Measurements from ENCODE around the gene R3HDM2.
A peak's percentile ranks its signal among the peaks of the same experiment; 100 is the strongest.

The R3HDM2 gene

GRCh38 chr12:57224973-57225679 lies 205.7 kb downstream of the R3HDM2 start:
- DNase-seq, result peak; percentile 43

DNA sequence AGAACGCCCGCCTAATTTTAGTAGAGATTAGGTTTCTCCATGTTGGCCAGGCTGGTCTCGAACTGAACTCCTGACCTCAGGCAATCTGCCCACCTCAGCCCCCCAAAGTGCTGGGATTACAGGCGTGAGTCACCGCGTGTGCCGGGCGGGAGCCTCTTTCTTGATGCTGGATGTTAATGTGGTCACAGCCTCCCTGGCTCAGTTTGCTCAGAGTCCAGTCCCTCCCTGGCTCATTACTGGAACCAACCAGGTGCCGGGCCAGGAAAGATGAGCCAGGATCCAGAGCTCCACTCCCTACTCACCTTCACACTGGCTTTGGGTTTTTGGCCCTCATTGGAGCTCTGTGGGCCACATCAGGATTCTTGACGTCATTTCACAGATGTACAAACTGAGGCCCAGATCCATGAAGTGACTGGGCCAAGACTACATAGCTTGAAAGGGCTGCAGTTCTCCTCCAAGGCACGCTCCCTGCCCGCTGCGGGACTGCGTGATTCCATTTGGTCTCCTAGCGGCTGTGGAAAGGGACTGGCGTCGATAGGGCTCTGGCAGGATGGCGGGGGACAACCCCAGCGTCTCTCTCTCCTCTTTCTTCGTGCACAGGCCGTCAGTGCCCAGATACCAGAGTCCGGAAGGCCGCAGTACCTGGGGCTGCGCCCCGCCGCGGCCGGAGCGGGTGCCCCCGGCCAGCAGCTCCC lies 206.4 kb downstream of the R3HDM2 start:
- DNase-seq, result no peak

- DNase-seq, result no peak
Measured at GRCh38 chr12:57223191-57224165, 207.4 kb downstream of the R3HDM2 start.

DNA sequence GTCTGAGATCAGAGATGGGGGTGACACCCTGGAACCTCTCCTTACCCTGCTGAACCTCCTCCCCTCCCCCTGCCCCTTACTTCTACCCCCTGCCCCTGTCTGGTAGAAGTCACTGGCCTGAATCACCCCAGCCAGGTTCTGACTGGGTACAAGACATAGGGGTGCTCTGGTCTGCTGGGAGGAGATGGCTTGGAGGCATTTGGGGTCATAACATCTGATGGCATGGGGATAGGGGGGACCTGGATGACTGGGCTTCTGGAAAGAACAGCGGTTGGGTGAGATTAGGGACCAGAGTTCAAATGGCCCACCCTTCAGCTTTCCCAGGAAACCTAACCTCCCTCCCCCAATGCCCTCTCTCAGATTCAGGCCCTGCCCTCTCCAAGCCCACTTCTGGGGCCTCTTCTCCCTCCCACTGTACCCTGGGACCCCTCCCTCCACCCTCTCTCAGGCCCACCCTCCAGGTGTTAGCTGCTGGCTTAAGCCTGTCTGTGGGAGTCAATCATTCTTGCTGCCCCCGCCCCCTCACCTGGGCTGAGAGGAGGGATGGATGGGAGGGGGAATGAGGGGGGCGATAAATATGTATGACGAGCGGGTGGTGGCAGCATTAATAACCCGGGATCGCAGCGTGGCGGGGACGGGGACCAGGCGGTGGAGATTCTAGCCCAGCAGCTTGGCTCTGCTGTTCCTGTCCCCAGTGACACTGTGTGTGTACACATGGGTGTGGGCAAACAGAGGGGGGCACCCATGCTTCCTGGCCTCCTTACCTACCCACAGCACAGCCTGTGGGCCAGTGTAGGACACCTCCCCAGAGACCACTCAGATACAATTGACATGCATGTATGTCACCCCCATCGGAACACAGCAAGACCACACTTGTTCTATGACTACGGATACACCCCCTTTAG lies 208.3 kb downstream of the R3HDM2 start:
- no peak for DNase-seq

DNA sequence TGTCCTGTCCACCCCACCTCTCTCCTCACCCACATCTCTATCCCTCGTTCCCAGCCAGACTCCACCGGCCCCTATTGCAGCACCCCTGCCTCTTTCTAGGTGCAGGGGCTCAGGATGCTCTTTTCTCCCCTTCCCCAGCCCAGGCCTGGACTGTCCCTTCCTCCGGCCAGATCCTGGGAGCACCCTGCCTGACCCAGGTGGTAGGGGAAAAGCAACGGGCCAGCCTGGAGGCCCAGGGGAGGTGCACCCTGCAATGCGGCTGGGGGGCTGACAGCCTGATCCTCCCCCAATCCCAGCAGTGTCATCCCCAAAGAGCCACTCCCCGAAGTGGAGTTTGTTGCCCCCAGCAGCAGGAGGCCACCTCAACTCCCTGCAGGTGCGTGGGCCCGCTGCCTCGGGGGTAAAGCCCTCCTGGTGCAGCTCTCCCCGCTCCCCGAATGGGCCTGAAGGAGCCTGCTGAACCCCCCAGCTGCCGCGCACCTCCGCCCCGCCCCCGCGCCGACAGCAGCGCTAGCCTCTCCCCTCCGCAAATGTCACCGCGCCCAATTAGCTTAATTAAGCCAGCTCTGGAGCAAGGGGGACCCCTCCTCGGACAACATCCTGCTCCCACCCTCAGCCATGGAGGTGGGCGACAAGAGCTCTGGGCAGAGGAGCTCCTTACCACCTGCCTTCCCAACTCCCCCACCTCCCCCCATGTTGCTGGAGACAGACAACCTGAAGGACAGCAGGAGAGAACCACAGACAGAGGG lies 209.5 kb downstream of the R3HDM2 start:
- no peak for DNase-seq

- DNase-seq, result no peak
Measured at GRCh38 chr12:57220770-57221168, 210.1 kb downstream of the R3HDM2 start.

DNA sequence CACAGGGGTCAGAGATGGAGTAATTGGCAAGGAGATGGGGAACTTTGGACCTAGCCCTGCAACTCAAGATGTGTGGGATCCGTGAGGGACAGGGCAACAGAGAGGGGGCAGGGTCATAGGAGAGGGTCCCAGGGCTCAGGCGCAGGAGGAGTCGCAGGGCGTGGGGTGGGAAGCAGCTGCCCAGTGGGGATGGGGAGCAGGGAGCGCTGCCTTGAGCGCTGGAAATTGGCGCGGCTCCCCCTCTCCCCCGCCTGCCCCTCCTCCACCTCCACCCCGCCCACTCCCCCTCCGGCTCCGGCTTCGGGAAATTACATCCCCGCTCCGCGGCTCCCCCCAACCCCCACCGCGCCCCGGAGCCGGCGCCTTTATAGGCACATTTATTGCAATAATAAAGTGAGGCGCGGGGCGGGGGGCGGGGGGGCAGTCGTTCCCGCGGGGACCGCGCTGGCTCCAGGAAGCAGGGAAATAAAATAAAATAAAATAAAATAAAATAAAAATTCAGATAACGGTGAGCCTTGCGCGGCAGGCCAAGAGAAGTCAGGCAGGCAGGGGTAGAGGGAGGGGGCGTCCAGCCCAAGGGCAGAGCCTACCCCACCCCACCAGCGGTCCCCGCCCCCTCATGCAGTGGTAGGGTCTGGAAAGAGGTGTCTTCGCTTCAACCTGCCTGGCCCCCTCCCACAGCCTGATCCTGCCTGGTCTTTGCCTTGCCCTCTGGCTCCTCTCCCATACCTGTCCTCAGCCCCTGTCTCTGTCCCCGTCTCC lies 210.7 kb downstream of the R3HDM2 start:
- no peak for DNase-seq

DNA sequence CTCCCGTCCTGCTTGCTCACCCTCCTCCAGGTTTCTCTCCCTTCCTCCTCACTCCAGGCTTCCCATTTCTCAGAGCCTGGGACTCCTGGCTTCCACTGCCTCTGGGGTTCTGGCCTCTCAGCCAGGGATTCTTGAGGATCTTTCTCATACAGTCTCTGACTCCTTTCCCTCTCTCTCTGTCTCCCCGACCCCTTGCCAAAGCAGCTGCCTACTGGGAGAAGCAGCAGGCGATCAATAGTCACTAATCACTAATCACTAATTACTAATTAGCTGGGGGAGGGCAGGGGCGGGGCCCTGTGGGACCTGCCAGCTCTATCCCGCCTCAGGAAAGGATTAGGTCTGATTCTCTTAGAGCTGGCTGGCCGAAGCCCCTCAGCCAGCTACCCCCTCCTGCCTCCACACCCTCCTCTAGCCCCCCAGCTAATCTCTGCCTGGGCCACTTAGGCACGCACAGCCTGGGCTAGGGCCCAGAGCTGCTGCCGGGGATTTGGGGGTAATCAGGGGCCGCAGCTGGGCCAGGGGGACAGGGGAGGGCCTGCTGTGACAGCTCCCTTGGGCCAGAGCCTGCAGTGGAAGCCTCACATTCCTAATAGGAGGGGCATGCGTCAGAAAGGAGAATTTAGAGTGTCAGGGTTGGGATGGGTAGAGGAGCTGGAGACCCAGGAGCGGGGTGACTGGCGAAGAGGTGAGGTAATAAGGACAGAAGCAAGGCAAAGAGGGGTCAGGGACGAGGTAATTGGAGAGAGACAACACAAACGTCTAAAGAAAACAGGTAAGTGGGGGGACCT lies 211.4 kb downstream of the R3HDM2 start:
- no peak for DNase-seq

- no peak for DNase-seq
Measured at GRCh38 chr12:57218030-57218853, 212.6 kb downstream of the R3HDM2 start.

DNA sequence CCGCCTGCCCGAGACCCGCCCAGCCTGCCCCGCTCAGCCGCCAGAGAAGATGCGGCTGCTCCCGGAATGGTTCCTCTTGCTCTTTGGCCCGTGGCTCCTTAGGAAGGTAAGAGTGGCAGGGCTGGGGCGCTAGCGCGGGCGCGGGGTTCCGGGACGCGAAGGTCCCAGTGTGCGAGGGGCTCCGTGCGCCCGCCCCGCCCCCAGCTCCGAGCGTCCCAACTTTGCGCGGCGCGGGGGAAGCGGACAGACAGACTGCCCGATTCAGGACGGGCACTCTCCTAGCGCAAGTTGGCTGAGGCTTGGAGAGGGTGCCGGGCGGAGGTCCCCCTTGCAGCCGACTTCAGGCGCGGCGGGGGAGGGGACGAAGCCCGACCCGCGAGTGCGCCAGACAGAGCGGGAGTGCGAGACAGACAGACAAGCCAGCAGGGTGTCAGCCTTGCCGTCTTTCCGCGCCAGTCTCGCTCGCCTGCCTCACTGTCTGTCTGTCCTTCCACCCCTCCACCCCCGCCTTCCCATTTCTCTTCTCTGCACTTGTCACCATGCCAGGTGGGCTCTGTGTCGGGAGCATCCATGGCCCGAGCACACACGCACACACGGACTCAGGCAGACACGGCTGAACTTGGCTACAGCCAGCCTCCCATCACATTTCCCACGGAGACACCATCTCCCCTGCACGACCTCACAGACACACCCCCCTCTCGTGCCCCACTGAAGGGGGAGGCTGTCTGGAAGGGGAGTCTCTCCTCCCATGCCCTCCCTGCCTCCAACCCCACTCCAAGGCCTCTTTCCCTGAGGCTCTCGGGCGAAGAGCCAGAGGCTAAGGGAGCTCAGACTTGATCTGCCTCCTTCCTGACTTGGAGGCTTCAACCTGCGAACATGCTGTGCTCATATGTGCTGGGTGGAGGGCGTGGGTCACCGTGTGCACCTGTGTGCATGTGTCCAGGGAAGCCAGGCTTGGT lies 213.6 kb downstream of the R3HDM2 start:
- no peak for DNase-seq

DNA sequence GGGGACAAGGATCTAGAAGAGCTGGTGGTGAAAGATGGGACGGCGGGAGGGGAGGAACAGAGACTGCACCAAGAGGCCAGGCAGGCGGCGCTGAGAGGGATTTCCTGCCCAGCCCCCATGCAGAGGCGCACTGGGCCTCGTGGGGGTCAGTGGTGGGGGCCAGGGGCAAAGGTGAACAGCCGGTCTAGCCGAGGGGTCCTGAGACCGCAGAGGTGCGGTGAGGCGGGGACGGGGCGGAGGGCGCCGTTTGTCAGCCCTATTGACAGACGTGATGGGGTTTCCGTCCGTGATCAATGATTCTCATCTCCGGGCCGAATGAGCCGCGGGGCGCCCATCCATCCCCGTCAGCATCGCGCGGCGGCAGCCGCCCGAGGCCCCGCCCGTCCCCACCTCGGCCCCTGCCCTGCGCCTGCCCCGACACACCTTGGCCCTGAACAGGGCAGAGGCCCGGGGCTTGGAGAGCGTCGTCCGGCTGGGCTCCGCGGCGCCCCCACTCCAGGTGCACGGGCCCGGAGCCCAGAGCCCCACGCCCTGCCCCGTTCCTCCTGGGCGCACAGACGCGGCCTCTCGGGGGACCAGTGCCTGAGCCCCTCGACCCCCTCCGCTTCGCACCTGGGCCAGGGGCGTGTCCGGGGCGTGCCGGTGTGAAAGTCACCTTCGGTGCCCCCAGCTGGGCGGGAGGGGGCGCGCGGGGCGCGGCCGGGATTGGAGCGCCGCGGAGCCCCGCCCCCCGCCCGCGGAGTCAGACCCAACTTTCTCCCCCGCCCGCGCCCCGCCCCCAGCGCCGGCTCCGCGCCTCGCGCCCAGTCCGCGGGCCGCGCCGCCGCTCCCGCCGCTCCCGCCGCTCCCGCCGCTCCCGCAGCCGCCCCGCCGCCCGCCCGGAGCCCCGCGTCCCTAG lies 214.6 kb downstream of the R3HDM2 start, which contains the start of gene NXPH4:
Gene NXPH4, plus strand, starts transcription at position 781 of the 898 bp plus-strand sequence. CDS start 176 bp downstream, outside the sequence.
- peak; percentile 32 for DNase-seq

DNA sequence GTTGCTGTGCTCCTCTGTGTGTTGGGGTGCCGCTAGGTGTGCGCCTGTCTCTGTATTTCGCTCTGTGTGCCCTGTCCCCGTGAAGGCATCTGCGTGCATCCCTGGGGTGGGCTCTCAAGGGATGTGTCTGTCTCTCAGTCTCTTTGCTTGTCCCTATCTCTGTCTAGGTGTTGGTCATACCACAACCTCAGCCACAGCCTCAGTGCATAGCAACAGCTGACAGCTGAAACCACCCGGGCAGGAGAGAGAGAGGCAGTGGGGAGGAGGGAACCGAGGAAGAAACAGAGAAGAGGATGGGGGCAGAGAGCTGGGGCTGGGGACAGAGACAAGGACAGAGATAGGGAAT lies 215.2 kb downstream of the R3HDM2 start:
- DNase-seq, result no peak

GRCh38 chr12:57215065-57215464 lies 215.8 kb downstream of the R3HDM2 start:
- no peak for DNase-seq

- peak; percentile 42 for DNase-seq
Measured at GRCh38 chr12:57214398-57214781, 216.5 kb downstream of the R3HDM2 start.

DNA sequence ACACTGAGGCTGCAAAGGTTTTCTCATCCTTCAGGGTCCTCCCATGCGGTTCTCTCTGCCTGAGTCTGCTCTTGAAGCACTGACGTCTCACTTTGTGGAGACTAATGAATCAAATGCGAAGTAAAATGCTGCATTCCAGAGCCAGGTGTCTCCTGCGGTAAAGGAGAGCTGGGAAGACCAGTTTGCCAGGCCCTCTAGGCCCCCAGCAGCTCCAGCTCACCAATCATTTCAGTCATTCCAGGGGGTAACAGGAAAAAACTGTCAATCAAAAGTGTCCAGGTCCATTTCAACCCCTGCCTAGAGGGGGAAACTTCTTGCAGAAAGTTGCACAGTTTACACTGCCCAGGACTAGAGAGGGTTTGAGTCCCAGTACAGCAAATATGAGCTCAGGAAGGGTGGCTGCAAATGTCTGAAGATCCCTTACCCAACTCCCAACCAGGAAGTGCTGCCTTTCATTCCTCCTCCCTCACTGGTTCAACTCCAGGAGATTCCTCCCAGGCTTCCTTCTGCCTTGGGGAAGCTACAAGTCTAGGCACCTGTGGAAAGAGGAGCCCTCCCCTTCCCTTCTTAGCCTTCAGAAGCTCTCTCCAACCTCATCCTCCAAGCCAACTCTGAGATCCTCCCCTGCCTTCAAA lies 217.0 kb downstream of the R3HDM2 start:
- DNase-seq, result no peak

GRCh38 chr12:57213058-57213715 lies 217.7 kb downstream of the R3HDM2 start:
- peak; percentile 69 for DNase-seq
